Vagina (tissue), 2 donors: Measurements from ENCODE around the gene STPG2. TPM values are rescaled to one million over a fixed set of nuclear protein-coding genes. Genes with fewer than 3 reads are reported as not detected.

Experiments
- DNase-seq, 2 donors: peaks; one replicate each; pipeline ENCODE4 v3.0.0-alpha.2; 2017; ENCODE audit errors: extremely low spot score in 2 of 2
- H3K27ac ChIP-seq: fragments of 200-600 bp; sonication (generic); one replicate; pipeline ENCODE4 v1.5.1; 2019
- H3K27me3 ChIP-seq: fragments of 200-600 bp; sonication (generic); one replicate; pipeline ENCODE4 v1.5.1; 2019
- H3K36me3 ChIP-seq, 2 donors: fragments of 200-600 bp; sonication (generic); one replicate each; pipeline ENCODE4 v1.5.1; 2017 to 2019
- H3K4me1 ChIP-seq: fragments of 200-600 bp; sonication (generic); one replicate; pipeline ENCODE4 v1.5.1; 2019
- H3K4me3 ChIP-seq, 2 donors: fragments of 200-600 bp; sonication (generic); 1 replicate in 1 of 2; 2 replicates in 1 of 2; pipeline ENCODE4 v1.5.1; 2016 to 2019
- H3K9me3 ChIP-seq: fragments of 200-600 bp; sonication (generic); one replicate; pipeline ENCODE4 v1.5.1; 2019
- CTCF ChIP-seq, 3 experiments: fragments of 450-650 bp in 2 of 3; fragments of 200-600 bp in 1 of 3; sonication (generic) in 1 of 3; IDR thresholded peaks; one replicate each; pipeline ENCODE4 v1.5.1; 2017 to 2019; ENCODE audit warnings: antibody characterized with exemption in 3 of 3, mild to moderate bottlenecking in 2 of 3, moderate library complexity in 2 of 3
- POLR2A ChIP-seq, 2 donors: fragments of 450-650 bp; IDR thresholded peaks; one replicate each; pipeline ENCODE4 v1.6.1; 2017; ENCODE audit warnings: antibody characterized with exemption in 2 of 2, mild to moderate bottlenecking in 2 of 2, moderate library complexity in 2 of 2
- POLR2AphosphoS5 ChIP-seq, 2 donors: sonication (generic); formaldehyde crosslinking; IDR thresholded peaks; one replicate each; pipeline ENCODE4 v1.9.0; 2017; ENCODE audit warnings: antibody characterized with exemption in 2 of 2, mild to moderate bottlenecking in 2 of 2, low read depth in 1 of 2; ENCODE audit not compliant: insufficient read depth in 1 of 2
- intact Hi-C: fragments of 100-400 bp; cut with DNase I; formaldehyde crosslinking; loops from one replicate; pipeline ENCODE4 v1.15.1; 2023
- total RNA-seq: library from RNA; depleted of rRNA; stranded (reverse); fragments of >200 nt; gene quantifications from one replicate; pipeline ENCODE4 v1.2.3, GENCODE V29; 2016

Gene STPG2
- total RNA-seq, 1 donor from 2014 or later: not detected

- H3K4me1 ChIP-seq: no peaks in the 10 kb centered on the region
- DNase-seq: no peak
- TF ChIP-seq POLR2A (IDR thresholded peaks at IDR 0.05): no peak
- TF ChIP-seq CTCF (IDR thresholded peaks at IDR 0.05): no peak
- no peak for TF ChIP-seq POLR2AphosphoS5 (IDR thresholded peaks at IDR 0.05; ENCODE audit: insufficient read depth in 1 of 2, low read depth in 1 of 2)
- no peaks in the 10 kb centered on the region for H3K9me3 ChIP-seq
- no peak overlapping the region for H3K27ac ChIP-seq
- H3K4me3 ChIP-seq: no peak overlapping the region
- no peaks in the 10 kb centered on the region for H3K27me3 ChIP-seq
- H3K36me3 ChIP-seq: no peaks in the 10 kb centered on the region
- intact Hi-C loops: no loop called here
Measured at GRCh38 chr4:97994765-97995465, 148.4 kb downstream of the STPG2 start.

GRCh38 chr4:97990409-97990808 is 152.9 kb downstream of the STPG2 start:
- H3K4me1 ChIP-seq: no peaks in the 10 kb centered on the region
- intact Hi-C loops: no loop called here
- no peaks in the 10 kb centered on the region for H3K27me3 ChIP-seq
- no peak for DNase-seq
- no peak overlapping the region for H3K27ac ChIP-seq
- H3K9me3 ChIP-seq: no peaks in the 10 kb centered on the region
- no peak overlapping the region for H3K4me3 ChIP-seq
- no peaks in the 10 kb centered on the region for H3K36me3 ChIP-seq
- no peak for TF ChIP-seq POLR2AphosphoS5 (IDR thresholded peaks at IDR 0.05; ENCODE audit: insufficient read depth in 1 of 2, low read depth in 1 of 2)
- TF ChIP-seq CTCF (IDR thresholded peaks at IDR 0.05): no peak
- no peak for TF ChIP-seq POLR2A (IDR thresholded peaks at IDR 0.05)

- DNase-seq: no peak
- Histone ChIP-seq H3K4me3 (no peak overlapping the region), H3K27me3 (no peaks in the 10 kb centered on the region), H3K9me3 (no peaks in the 10 kb centered on the region), H3K4me1 (no peaks in the 10 kb centered on the region), H3K27ac (no peak overlapping the region), H3K36me3 (no peaks in the 10 kb centered on the region)
- TF ChIP-seq CTCF (IDR thresholded peaks at IDR 0.05) (no peak), POLR2A (IDR thresholded peaks at IDR 0.05) (no peak), POLR2AphosphoS5 (IDR thresholded peaks at IDR 0.05; ENCODE audit: insufficient read depth in 1 of 2, low read depth in 1 of 2) (no peak)
- intact Hi-C loops: no loop called here
Measured at GRCh38 chr4:97987019-97987648, 156.1 kb downstream of the STPG2 start.

- Histone ChIP-seq H3K4me1 (no peaks in the 10 kb centered on the region), H3K9me3 (no peaks in the 10 kb centered on the region), H3K27me3 (no peaks in the 10 kb centered on the region), H3K4me3 (no peak overlapping the region), H3K36me3 (no peaks in the 10 kb centered on the region), H3K27ac (no peak overlapping the region)
- DNase-seq: no peak
- intact Hi-C loops: no loop called here
- TF ChIP-seq POLR2A (IDR thresholded peaks at IDR 0.05): no peak
- TF ChIP-seq CTCF (IDR thresholded peaks at IDR 0.05): no peak
- TF ChIP-seq POLR2AphosphoS5 (IDR thresholded peaks at IDR 0.05; ENCODE audit: insufficient read depth in 1 of 2, low read depth in 1 of 2): no peak
Measured at GRCh38 chr4:97984545-97985131, 158.6 kb downstream of the STPG2 start.
